ENCODE measurements around the gene LHX3. TPM values are rescaled to one million over a fixed set of nuclear protein-coding genes. Genes with fewer than 3 reads are reported as not detected.

LHX3 gene
- total and polyA plus RNA-seq, 2 of the 4 experiments (the other 2 are of a cell fraction): not detected

DNA sequence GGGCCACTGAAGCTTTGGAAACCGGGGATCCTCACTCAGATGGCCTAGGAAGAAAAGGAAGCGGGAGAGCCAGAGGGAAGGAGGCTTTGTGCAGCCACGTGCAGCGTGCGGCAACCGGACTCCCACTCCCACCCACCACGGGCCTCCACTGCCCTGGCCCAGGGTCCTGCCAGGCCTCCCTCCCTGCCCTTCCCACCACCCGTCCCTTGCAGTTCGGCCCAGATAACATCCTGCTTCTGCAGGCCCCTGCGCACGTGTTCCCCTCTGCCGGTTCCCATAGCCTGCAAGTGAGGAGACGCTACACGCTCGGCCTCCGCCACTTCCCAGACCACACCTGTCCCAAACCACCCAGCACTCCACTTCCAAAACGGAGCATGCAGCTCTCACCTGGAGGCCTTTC is 4.3 kb upstream of the LHX3 start:
- peaks cover 11% of the 10 kb centered on the region for H4K20me1 ChIP-seq (ENCODE audit: insufficient read depth, low read length)
- ATAC-seq (ENCODE audit: low read depth): no peak
- TF ChIP-seq NFE2L2 (IDR thresholded peaks at IDR 0.05; ENCODE audit: low read depth, low read length) (no peak), BHLHE40 (IDR thresholded peaks at IDR 0.05; ENCODE audit: low read depth, low read length) (no peak), RAD21 (IDR thresholded peaks at IDR 0.05; ENCODE audit: low read length) (no peak), RCOR1 (IDR thresholded peaks at IDR 0.05; ENCODE audit: insufficient replicate concordance, low read length) (no peak), POLR2A (IDR thresholded peaks at IDR 0.05; ENCODE audit: low read depth, low read length) (no peak), FOS (IDR thresholded peaks at IDR 0.05; ENCODE audit: low read depth, low read length) (no peak), CHD1 (IDR thresholded peaks at IDR 0.05; ENCODE audit: low read depth, low read length) (no peak)
- TF ChIP-seq, protein P1, sequence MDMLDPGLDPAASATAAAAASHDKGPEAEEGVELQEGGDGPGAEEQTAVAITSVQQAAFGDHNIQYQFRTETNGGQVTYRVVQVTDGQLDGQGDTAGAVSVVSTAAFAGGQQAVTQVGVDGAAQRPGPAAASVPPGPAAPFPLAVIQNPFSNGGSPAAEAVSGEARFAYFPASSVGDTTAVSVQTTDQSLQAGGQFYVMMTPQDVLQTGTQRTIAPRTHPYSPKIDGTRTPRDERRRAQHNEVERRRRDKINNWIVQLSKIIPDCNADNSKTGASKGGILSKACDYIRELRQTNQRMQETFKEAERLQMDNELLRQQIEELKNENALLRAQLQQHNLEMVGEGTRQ (IDR thresholded peaks at IDR 0.05; ENCODE audit: low read depth, low read length): no peak
- TF ChIP-seq, protein P2, sequence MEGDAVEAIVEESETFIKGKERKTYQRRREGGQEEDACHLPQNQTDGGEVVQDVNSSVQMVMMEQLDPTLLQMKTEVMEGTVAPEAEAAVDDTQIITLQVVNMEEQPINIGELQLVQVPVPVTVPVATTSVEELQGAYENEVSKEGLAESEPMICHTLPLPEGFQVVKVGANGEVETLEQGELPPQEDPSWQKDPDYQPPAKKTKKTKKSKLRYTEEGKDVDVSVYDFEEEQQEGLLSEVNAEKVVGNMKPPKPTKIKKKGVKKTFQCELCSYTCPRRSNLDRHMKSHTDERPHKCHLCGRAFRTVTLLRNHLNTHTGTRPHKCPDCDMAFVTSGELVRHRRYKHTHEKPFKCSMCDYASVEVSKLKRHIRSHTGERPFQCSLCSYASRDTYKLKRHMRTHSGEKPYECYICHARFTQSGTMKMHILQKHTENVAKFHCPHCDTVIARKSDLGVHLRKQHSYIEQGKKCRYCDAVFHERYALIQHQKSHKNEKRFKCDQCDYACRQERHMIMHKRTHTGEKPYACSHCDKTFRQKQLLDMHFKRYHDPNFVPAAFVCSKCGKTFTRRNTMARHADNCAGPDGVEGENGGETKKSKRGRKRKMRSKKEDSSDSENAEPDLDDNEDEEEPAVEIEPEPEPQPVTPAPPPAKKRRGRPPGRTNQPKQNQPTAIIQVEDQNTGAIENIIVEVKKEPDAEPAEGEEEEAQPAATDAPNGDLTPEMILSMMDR (conservative IDR thresholded peaks at IDR 0.05; ENCODE audit: low read depth, low read length): no peak
- H3K14ac ChIP-seq (replicated peaks; ENCODE audit: low read depth, low read length): no peak overlapping the region
- peaks cover 6% of the 10 kb centered on the region; the same call in 1 of the 2 replicates for H3K27me3 ChIP-seq (ENCODE audit: control insufficient read depth, insufficient read depth, low read length)
- no peak overlapping the region for H3K4me3 ChIP-seq (ENCODE audit: insufficient read depth, low read depth, low read length)
- POLR2A ChIA-PET (ENCODE audit: unreplicated experiment): no interaction called here
- no peak overlapping the region for H4K5ac ChIP-seq (ENCODE audit: low read depth, low read length)
- in situ Hi-C loops (cut with MboI; ENCODE audit: low sequenced_read_pairs) (no loop called here), intact Hi-C loops (cut with micrococcal nuclease) (no loop called here), dilution Hi-C loops (cut with HindIII; ENCODE audit: low sequenced_read_pairs, unreplicated experiment) (no loop called here)
- peaks cover 7% of the 10 kb centered on the region for H3K36me3 ChIP-seq (ENCODE audit: control insufficient read depth, insufficient read depth, low read length)
- CTCF ChIA-PET: no interaction called here
- H3K4ac ChIP-seq (ENCODE audit: low read depth, low read length): no peak overlapping the region
- H3K9me3 ChIP-seq (ENCODE audit: control insufficient read depth, insufficient read depth, low read length): 0 out of 2 replicates have a peak, but pooled peaks cover 3% of the 10 kb centered on the region
- no peak for DNase-seq
- H3K27ac ChIP-seq (ENCODE audit: insufficient read depth, low read length): no peak overlapping the region
- no peak overlapping the region for H2AK5ac ChIP-seq (ENCODE audit: low read depth, low read length)
- H2BK5ac ChIP-seq (ENCODE audit: low read depth, low read length, poor library complexity, severe bottlenecking): no peak overlapping the region
- WGBS, 2 experiments (ENCODE audit: extremely low coverage in 2 of 2, insufficient read length in 1 of 2): 91% methylated on average over 9 of the region's 17 CpGs; no CpG with 5 or more reads in 1 of the 2 experiments
- no peak overlapping the region for H2AFZ ChIP-seq (replicated peaks; ENCODE audit: low read length, poor library complexity)
- no peak overlapping the region for H3K23ac ChIP-seq (ENCODE audit: low read depth, low read length)
- BruUV-seq (replicated peaks): no TSS peak
- no peaks in the 10 kb centered on the region for H3K9me1 ChIP-seq (ENCODE audit: insufficient read depth, low read length)
- H3K9ac ChIP-seq (ENCODE audit: low read depth, low read length): no peak overlapping the region
- no peak overlapping the region for H4K8ac ChIP-seq (ENCODE audit: low read depth in 2 of 2, low read length in 2 of 2)
- H2AK9ac ChIP-seq (replicated peaks; ENCODE audit: low read depth, low read length, poor library complexity): peak overlapping the region; percentile 13
- no peak overlapping the region for H3K56ac ChIP-seq (ENCODE audit: extremely low read depth, insufficient read depth, low read length)
- H3K79me1 ChIP-seq (ENCODE audit: low read depth in 1 of 2, low read length in 2 of 2): no peaks in the 10 kb centered on the region
- H2BK20ac ChIP-seq (ENCODE audit: low read depth, low read length): no peak overlapping the region
- H3K18ac ChIP-seq (ENCODE audit: low read depth, low read length): no peak overlapping the region
- no peak overlapping the region for H4K91ac ChIP-seq (ENCODE audit: insufficient read depth, low read depth, low read length)
- no peak overlapping the region for H3K4me2 ChIP-seq (ENCODE audit: low read depth, low read length)
- H3K4me1 ChIP-seq (ENCODE audit: control insufficient read depth, insufficient read depth, low read length): no peaks in the 10 kb centered on the region
- no peak overlapping the region for H2BK15ac ChIP-seq (ENCODE audit: low read depth, low read length)
- H2BK120ac ChIP-seq (ENCODE audit: low read depth, low read length): no peak overlapping the region

Measured in IMR-90 (cell line).